NCI-H146 (cell line): ENCODE results near the gene MEGF8.

Source experiments
- DNase-seq: peaks from one replicate; lab custom pipeline; 2025; lab: John Stamatoyannopoulos, UW

MEGF8 gene, protein sequence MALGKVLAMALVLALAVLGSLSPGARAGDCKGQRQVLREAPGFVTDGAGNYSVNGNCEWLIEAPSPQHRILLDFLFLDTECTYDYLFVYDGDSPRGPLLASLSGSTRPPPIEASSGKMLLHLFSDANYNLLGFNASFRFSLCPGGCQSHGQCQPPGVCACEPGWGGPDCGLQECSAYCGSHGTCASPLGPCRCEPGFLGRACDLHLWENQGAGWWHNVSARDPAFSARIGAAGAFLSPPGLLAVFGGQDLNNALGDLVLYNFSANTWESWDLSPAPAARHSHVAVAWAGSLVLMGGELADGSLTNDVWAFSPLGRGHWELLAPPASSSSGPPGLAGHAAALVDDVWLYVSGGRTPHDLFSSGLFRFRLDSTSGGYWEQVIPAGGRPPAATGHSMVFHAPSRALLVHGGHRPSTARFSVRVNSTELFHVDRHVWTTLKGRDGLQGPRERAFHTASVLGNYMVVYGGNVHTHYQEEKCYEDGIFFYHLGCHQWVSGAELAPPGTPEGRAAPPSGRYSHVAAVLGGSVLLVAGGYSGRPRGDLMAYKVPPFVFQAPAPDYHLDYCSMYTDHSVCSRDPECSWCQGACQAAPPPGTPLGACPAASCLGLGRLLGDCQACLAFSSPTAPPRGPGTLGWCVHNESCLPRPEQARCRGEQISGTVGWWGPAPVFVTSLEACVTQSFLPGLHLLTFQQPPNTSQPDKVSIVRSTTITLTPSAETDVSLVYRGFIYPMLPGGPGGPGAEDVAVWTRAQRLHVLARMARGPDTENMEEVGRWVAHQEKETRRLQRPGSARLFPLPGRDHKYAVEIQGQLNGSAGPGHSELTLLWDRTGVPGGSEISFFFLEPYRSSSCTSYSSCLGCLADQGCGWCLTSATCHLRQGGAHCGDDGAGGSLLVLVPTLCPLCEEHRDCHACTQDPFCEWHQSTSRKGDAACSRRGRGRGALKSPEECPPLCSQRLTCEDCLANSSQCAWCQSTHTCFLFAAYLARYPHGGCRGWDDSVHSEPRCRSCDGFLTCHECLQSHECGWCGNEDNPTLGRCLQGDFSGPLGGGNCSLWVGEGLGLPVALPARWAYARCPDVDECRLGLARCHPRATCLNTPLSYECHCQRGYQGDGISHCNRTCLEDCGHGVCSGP (N-terminal part only)

GRCh38 chr19:42325308-42325895, at the start of gene MEGF8:
Gene MEGF8, plus strand, starts transcription at chr19:42325635. Its CDS starts 609 bp downstream, at chr19:42326244.
- DNase-seq, result peak; percentile 100

- DNase-seq, result no peak
Measured at GRCh38 chr19:42276284-42276683, 49.2 kb upstream of the MEGF8 start.

DNA sequence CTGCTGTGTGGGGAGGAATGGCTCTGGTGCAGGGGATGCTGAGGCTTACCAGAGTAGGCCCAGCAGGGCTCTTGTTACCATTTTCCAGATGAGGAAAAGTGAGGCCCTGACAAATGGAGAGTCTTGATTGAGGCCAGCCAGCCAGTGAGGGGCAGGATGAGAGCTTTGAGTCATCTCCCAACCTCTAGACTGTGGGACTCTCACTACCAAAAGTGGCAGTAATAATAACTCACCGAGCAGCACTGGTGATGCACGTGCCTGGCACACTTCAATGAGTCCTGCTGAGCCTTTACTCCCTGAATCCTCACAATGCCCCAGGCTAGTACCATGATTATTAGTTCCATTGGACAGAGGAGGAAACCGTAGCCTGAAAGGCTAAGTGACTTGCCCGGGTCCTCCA, 48.6 kb upstream of the MEGF8 start:
- no peak for DNase-seq

GRCh38 chr19:42277821-42278451, 47.5 kb upstream of the MEGF8 start:
- DNase-seq, result no peak

GRCh38 chr19:42278452-42279154, 46.8 kb upstream of the MEGF8 start:
- no peak for DNase-seq

- DNase-seq, result no peak
Measured at GRCh38 chr19:42279155-42279901, 46.1 kb upstream of the MEGF8 start.

GRCh38 chr19:42279902-42280814, 45.3 kb upstream of the MEGF8 start:
- DNase-seq, result peak; percentile 95

GRCh38 chr19:42280815-42281145, 44.7 kb upstream of the MEGF8 start:
- DNase-seq, result no peak

DNA sequence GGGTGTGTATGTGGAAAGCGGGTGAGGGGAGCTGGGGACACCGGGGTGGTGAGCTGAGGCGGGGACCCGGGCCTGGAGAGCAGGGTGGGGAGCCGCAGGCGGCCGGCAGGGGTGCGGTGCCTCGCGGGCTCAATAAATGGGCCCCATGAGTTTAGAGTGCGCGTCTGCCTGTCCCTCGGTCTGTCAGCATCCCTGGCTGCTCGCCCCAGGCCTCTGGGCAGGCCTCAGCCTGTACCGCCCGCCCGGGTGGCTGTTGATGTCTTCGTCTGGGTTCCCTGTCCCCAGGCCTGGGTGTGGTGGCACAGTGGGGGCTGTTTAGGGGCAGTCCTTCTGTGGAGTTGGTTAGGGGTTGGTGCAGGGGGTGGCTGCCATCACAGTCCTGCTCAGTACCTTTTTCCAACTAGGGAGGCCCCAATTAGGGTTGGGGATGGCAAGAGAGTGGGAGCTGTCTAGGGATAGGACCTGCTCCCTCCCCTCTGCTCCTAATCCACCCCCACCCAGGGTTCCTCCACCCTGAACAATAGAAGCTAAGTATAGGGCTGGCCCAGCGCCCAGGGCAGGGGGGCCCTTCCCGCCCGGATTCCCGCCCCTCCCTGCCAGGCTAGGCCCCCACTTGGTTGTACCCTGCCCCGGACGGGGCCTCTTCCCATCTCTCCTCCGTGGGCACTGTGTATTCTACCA, 44.1 kb upstream of the MEGF8 start:
- peak; percentile 82 for DNase-seq

DNA sequence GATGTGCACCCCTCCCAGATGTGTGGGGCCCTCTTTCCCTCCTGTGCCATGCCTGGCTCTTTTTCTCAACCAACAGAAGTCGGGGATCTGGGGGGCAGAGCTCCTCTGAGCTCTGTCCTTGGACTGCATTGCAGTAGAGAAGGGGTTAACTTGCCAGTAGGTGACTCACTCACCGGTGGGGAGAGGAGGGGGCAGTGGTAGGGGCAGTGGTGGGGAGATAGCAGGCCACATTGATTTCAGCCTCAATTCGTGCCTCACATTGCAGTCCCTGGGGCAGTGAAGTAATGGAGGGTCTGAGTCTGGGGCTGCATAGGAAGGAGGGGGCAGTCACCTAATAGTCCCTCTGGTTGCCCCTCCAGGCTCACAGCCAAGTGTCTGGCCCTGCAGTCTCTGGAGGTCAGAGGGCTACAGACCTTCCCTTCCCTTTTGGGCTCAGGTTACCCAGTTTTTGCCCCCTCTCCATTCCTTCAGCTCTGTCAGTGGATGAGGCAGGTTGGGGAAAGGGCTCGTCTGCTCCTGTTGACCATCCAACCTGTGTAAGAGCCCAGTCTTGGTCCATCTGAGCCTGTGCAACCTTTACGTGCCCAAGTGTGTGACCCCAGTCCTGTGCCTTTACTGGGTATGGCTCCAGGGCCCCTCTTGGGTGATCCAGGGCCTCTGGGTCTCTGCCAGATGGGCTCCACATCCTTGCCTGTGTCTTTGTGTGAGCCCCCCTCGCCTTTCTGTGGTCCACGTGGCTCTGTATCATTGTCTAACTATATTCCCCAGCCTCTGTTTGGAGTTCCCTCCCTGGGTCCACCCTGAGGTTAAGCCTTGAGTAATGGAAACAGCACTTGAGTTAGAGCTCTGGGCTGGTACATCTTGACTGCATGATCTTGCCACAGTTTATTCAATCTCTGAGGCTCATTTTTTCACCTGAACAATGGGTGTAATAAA, 43.3 kb upstream of the MEGF8 start:
- DNase-seq, result no peak

GRCh38 chr19:42282819-42283187, 42.6 kb upstream of the MEGF8 start:
- no peak for DNase-seq

- DNase-seq, result peak; percentile 97
Measured at GRCh38 chr19:42283188-42284065, 42.0 kb upstream of the MEGF8 start.

DNA sequence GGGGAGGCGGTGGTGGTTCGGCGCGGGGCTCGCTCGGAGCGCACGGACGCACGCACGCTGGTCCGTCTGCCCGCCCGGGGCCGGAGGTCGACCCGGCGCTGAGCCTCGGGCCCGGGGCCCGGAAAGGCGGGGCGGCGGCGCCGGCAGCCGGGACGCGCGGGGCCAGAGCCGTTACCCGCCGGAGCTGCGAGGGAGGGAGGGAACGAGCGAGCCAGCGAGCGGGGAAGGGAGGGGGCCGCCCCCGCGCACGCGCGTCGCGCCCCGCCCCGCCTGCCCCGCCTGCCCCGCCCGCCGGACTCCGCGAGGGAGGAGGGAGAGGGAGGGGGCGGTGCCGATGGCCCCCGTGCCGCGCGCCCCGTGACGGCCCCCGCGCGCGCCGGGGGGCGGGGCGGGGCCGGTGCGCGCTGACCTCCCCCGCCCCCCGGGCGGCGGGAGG, 41.4 kb upstream of the MEGF8 start:
- DNase-seq, result peak; percentile 86

DNA sequence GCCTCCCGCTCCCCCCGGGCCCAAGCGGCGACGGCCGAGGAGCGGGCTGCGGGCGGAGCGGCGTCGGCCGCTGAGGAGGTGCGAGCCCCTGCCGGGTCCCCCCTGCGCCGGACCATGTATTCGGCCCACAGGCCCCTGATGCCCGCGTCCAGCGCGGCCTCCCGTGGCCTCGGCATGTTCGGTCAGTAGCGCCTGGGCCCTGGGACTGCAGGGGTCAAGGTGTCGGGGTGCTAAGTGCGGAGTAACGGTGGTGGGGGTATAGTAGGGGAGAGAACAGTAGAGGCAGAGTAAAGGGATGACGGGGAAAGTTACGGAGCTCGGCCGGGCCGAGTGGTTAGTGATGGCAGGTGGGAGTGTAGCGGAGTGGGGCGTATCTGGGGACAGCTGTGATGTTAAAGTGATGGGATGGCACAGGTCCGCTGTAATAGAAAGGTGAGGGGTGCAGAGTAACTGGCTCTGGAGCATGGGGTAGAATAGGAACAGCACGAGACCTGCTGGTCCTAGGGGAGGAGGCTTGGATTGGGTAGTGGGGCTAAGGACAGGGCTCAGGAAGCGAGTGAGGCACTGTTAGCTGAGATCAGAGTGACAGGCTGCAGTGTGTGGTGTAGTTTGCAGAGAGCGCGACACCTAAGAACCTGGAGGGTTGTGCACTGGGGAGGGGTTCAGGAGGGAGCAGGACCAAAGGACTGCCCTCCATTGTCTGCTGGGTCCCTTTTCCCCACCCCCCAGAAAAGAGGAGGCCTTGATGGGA, 40.7 kb upstream of the MEGF8 start:
- DNase-seq, result peak; percentile 49

GRCh38 chr19:42285541-42285941, 39.9 kb upstream of the MEGF8 start:
- no peak for DNase-seq

- no peak for DNase-seq
Measured at GRCh38 chr19:42285988-42286348, 39.5 kb upstream of the MEGF8 start.
